ENCODE data around the gene LRBA. TPM values are rescaled to one million over a fixed set of nuclear protein-coding genes. Genes with fewer than 3 reads are reported as not detected.

LRBA gene
- total RNA-seq, 3 donors from 2014 or later (not counting 1 experiment from before 2014, with no cell fraction given): 72.1 to 87.6 (median 83.1) TPM

GRCh38 chr4:150647008-150647407 is 368.1 kb downstream of the LRBA start:
- WGBS (ENCODE audit: insufficient coverage): no CpG with 5 or more reads among the region's 1 CpG
- Histone ChIP-seq H3K36me3 (ENCODE audit: control insufficient read depth, insufficient read depth, low read length) (no peaks in the 10 kb centered on the region), H3K4me1 (ENCODE audit: control insufficient read depth, insufficient read depth, low read length) (no peaks in the 10 kb centered on the region), H3K9me3 (ENCODE audit: control insufficient read depth, insufficient read depth, low read length) (no peaks in the 10 kb centered on the region), H3K27me3 (ENCODE audit: control insufficient read depth, insufficient read depth, low read length) (no peaks in the 10 kb centered on the region), H3K27ac (ENCODE audit: low read length) (no peak overlapping the region), H3K4me3 (ENCODE audit: low read length) (no peak overlapping the region)
- intact Hi-C loops (cut with micrococcal nuclease): no loop called here
- H3K4me1 Mint-ChIP-seq: peaks cover 20 to 21% of the 10 kb centered on the region in 2 donors
- H3K27me3 Mint-ChIP-seq (ENCODE audit: low read depth in 2 of 2): no peaks in the 10 kb centered on the region
- no peaks in the 10 kb centered on the region for H3K36me3 Mint-ChIP-seq
- DNase-seq (no peak), ATAC-seq (no peak)
- TF ChIP-seq, protein P1, sequence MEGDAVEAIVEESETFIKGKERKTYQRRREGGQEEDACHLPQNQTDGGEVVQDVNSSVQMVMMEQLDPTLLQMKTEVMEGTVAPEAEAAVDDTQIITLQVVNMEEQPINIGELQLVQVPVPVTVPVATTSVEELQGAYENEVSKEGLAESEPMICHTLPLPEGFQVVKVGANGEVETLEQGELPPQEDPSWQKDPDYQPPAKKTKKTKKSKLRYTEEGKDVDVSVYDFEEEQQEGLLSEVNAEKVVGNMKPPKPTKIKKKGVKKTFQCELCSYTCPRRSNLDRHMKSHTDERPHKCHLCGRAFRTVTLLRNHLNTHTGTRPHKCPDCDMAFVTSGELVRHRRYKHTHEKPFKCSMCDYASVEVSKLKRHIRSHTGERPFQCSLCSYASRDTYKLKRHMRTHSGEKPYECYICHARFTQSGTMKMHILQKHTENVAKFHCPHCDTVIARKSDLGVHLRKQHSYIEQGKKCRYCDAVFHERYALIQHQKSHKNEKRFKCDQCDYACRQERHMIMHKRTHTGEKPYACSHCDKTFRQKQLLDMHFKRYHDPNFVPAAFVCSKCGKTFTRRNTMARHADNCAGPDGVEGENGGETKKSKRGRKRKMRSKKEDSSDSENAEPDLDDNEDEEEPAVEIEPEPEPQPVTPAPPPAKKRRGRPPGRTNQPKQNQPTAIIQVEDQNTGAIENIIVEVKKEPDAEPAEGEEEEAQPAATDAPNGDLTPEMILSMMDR (IDR thresholded peaks at IDR 0.05): no peak
- no peak overlapping the region for H3K27ac Mint-ChIP-seq
- H3K4me3 Mint-ChIP-seq: no peak overlapping the region
- no peaks in the 10 kb centered on the region for H3K9me3 Mint-ChIP-seq

DNA sequence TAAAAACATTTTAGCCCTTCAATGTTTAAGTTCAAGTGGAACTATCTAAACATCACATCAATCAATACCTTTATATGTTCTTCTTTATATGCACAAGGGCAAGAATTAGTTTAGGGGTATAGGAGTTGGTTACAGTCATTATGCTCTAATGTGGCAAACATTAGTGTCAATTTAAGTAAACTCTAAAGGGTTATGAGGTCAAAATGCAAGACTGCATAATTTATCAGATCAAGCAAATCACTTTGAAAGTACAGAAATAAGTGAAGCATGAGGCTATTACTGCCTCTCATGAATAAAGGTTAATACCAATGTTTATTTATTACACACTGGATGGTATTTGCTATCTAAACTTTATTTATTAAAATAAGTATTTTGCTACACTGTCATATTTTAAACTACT is 373.5 kb downstream of the LRBA start:
- TF ChIP-seq, protein P1 (IDR thresholded peaks at IDR 0.05): no peak
- H3K27ac ChIP-seq (ENCODE audit: low read length): no peak overlapping the region
- Mint-ChIP-seq H3K27ac (no peak overlapping the region), H3K9me3 (no peaks in the 10 kb centered on the region), H3K27me3 (ENCODE audit: low read depth in 2 of 2) (no peaks in the 10 kb centered on the region), H3K4me3 (no peak overlapping the region), H3K36me3 (no peaks in the 10 kb centered on the region), H3K4me1 (no peaks in the 10 kb centered on the region)
- no peaks in the 10 kb centered on the region for H3K9me3 ChIP-seq (ENCODE audit: control insufficient read depth, insufficient read depth, low read length)
- ATAC-seq (no peak), DNase-seq (no peak)
- H3K27me3 ChIP-seq (ENCODE audit: control insufficient read depth, insufficient read depth, low read length): no peaks in the 10 kb centered on the region
- intact Hi-C loops (cut with micrococcal nuclease): no loop called here
- no peak overlapping the region for H3K4me3 ChIP-seq (ENCODE audit: low read length)
- no peaks in the 10 kb centered on the region for H3K4me1 ChIP-seq (ENCODE audit: control insufficient read depth, insufficient read depth, low read length)
- H3K36me3 ChIP-seq (ENCODE audit: control insufficient read depth, insufficient read depth, low read length): no peaks in the 10 kb centered on the region

DNA sequence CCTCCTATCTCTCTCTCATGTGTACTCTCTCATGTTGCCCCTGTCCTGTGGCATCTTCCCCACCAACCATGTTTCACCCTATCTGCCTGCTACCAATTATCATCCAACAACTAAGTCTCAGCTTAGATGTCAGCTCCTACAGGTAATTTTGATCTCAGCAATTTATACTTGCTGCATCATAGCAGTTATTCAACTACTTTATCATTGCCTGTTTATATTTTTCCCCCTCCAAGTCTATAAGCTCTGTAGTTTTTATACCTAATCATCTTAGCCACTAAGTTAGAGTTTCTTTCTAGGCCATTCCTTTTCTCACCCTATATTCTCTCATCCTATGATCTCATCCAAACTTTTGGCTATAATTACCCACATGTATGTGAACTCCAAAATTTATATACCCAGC is 382.4 kb downstream of the LRBA start:
- TF ChIP-seq, protein P1 (IDR thresholded peaks at IDR 0.05): no peak
- Mint-ChIP-seq H3K27me3 (ENCODE audit: low read depth in 2 of 2) (no peaks in the 10 kb centered on the region), H3K36me3 (no peaks in the 10 kb centered on the region), H3K4me1 (peaks cover 20 to 25% of the 10 kb centered on the region in 2 donors), H3K9me3 (peaks cover 2 to 8% of the 10 kb centered on the region in 2 donors), H3K27ac (no peak overlapping the region), H3K4me3 (no peak overlapping the region)
- Histone ChIP-seq H3K9me3 (ENCODE audit: control insufficient read depth, insufficient read depth, low read length) (no peaks in the 10 kb centered on the region), H3K36me3 (ENCODE audit: control insufficient read depth, insufficient read depth, low read length) (no peaks in the 10 kb centered on the region), H3K4me1 (ENCODE audit: control insufficient read depth, insufficient read depth, low read length) (no peaks in the 10 kb centered on the region), H3K27ac (ENCODE audit: low read length) (no peak overlapping the region), H3K4me3 (ENCODE audit: low read length) (no peak overlapping the region), H3K27me3 (ENCODE audit: control insufficient read depth, insufficient read depth, low read length) (no peaks in the 10 kb centered on the region)
- intact Hi-C loops (cut with micrococcal nuclease): no loop called here
- DNase-seq: no peak
- ATAC-seq: no peak

GRCh38 chr4:150628073-150628472 is 387.0 kb downstream of the LRBA start:
- no peaks in the 10 kb centered on the region for H3K4me1 ChIP-seq (ENCODE audit: control insufficient read depth, insufficient read depth, low read length)
- no peaks in the 10 kb centered on the region for H3K27me3 Mint-ChIP-seq (ENCODE audit: low read depth in 2 of 2)
- DNase-seq (no peak), ATAC-seq (no peak)
- WGBS (ENCODE audit: insufficient coverage): 100% methylated on average over 1 of the region's 2 CpGs
- peaks cover 22 to 27% of the 10 kb centered on the region in 2 donors for H3K4me1 Mint-ChIP-seq
- no peak overlapping the region for H3K4me3 ChIP-seq (ENCODE audit: low read length)
- H3K27ac ChIP-seq (ENCODE audit: low read length): no peak overlapping the region
- no peak overlapping the region for H3K27ac Mint-ChIP-seq
- H3K4me3 Mint-ChIP-seq: no peak overlapping the region
- TF ChIP-seq, protein P1 (IDR thresholded peaks at IDR 0.05): no peak
- no peaks in the 10 kb centered on the region for H3K9me3 ChIP-seq (ENCODE audit: control insufficient read depth, insufficient read depth, low read length)
- no peaks in the 10 kb centered on the region for H3K36me3 Mint-ChIP-seq
- no peaks in the 10 kb centered on the region for H3K36me3 ChIP-seq (ENCODE audit: control insufficient read depth, insufficient read depth, low read length)
- intact Hi-C loops (cut with micrococcal nuclease): no loop called here
- H3K27me3 ChIP-seq (ENCODE audit: control insufficient read depth, insufficient read depth, low read length): no peaks in the 10 kb centered on the region
- peaks cover 0 to 5% of the 10 kb centered on the region in 2 donors for H3K9me3 Mint-ChIP-seq

Measured in natural killer cell (primary cell).